NCI-H2171 (cell line): ENCODE measurements around the gene RHBDL3.

ENCODE experiments used
- DNase-seq: peaks from one replicate; lab custom pipeline; 2025; lab: John Stamatoyannopoulos, UW

Gene RHBDL3

GRCh38 chr17:32266389-32267301 is 1.0 kb downstream of the RHBDL3 start:
- no peak for DNase-seq

- no peak for DNase-seq
Observed at GRCh38 chr17:32267690-32268205, 2.1 kb downstream of the RHBDL3 start.

- DNase-seq, result no peak
Observed at GRCh38 chr17:32268734-32269288, 3.2 kb downstream of the RHBDL3 start.

GRCh38 chr17:32269377-32269776 is 3.7 kb downstream of the RHBDL3 start:
- DNase-seq, result no peak

- no peak for DNase-seq
Observed at GRCh38 chr17:32271844-32272243, 6.2 kb downstream of the RHBDL3 start.

GRCh38 chr17:32274101-32274500 is 8.5 kb downstream of the RHBDL3 start:
- no peak for DNase-seq

- no peak for DNase-seq
Observed at GRCh38 chr17:32274643-32275042, 9.0 kb downstream of the RHBDL3 start.

- DNase-seq, result peak; percentile 92
Observed at GRCh38 chr17:32275060-32276042, 9.7 kb downstream of the RHBDL3 start.

- DNase-seq, result no peak
Observed at GRCh38 chr17:32276171-32276601, 10.6 kb downstream of the RHBDL3 start.

GRCh38 chr17:32277284-32277683 is 11.7 kb downstream of the RHBDL3 start:
- DNase-seq, result no peak

GRCh38 chr17:32278815-32279214 is 13.2 kb downstream of the RHBDL3 start:
- DNase-seq, result no peak

- no peak for DNase-seq
Observed at GRCh38 chr17:32279891-32280716, 14.5 kb downstream of the RHBDL3 start.

- peak; percentile 70 for DNase-seq
Observed at GRCh38 chr17:32281011-32281451, 15.4 kb downstream of the RHBDL3 start.

- no peak for DNase-seq
Observed at GRCh38 chr17:32283745-32284201, 18.1 kb downstream of the RHBDL3 start.

- DNase-seq, result no peak
Observed at GRCh38 chr17:32285306-32285705, 19.7 kb downstream of the RHBDL3 start.

GRCh38 chr17:32285746-32286517 is 20.3 kb downstream of the RHBDL3 start:
- DNase-seq, result no peak

GRCh38 chr17:32286518-32286900 is 20.9 kb downstream of the RHBDL3 start:
- no peak for DNase-seq

GRCh38 chr17:32287804-32288511 is 22.3 kb downstream of the RHBDL3 start:
- DNase-seq, result no peak

- no peak for DNase-seq
Observed at GRCh38 chr17:32288615-32289014, 23.0 kb downstream of the RHBDL3 start.
